Dendritic cell treated with granulocyte-macrophage colony-stimulating factor and Interleukin-4, amounts not matched to agents 40 ng/mL and 50 ng/mL, for 4 days (primary cell): ENCODE measurements around the gene FAM171A1.
"Not testable (repeated sequence)": the region's sequence is repeated elsewhere in the genome, so short reads cannot be mapped to it uniquely, and the experiment has no call there.

Experiments used
- H3K27ac Mint-ChIP-seq: one replicate; pipeline ENCODE4 v1.8.0; 2022; ENCODE audit warnings: mild to moderate bottlenecking, mixed read lengths
- H3K27me3 Mint-ChIP-seq: one replicate; pipeline ENCODE4 v1.8.0; 2022; ENCODE audit warnings: mild to moderate bottlenecking, mixed read lengths
- H3K36me3 Mint-ChIP-seq: one replicate; pipeline ENCODE4 v1.8.0; 2022; ENCODE audit warnings: low read depth, mixed read lengths
- H3K4me1 Mint-ChIP-seq: one replicate; pipeline ENCODE4 v1.8.0; 2022; ENCODE audit warnings: low read depth, mixed read lengths
- H3K4me3 Mint-ChIP-seq: one replicate; pipeline ENCODE4 v1.8.0; 2022; ENCODE audit warnings: mild to moderate bottlenecking, moderate library complexity, mixed read lengths
- H3K9me3 Mint-ChIP-seq: one replicate; pipeline ENCODE4 v1.8.0; 2022; ENCODE audit warnings: mixed read lengths
- intact Hi-C: fragments of 100-400 bp; cut with micrococcal nuclease; formaldehyde crosslinking; loops from one replicate; pipeline ENCODE4 v1.15.0; 2022

Gene FAM171A1

GRCh38 chr10:15290671-15291070 lies 80.4 kb downstream of the FAM171A1 start:
- intact Hi-C loops: no loop called here
- H3K4me1 Mint-ChIP-seq: peaks cover 21% of the 10 kb centered on the region
- H3K9me3 Mint-ChIP-seq: no peaks in the 10 kb centered on the region
- no peak overlapping the region for H3K4me3 Mint-ChIP-seq
- H3K27me3 Mint-ChIP-seq: peaks cover 1% of the 10 kb centered on the region
- no peaks in the 10 kb centered on the region for H3K36me3 Mint-ChIP-seq
- no peak overlapping the region for H3K27ac Mint-ChIP-seq

GRCh38 chr10:15290150-15290549 lies 80.9 kb downstream of the FAM171A1 start:
- intact Hi-C loops: no loop called here
- H3K36me3 Mint-ChIP-seq: no peaks in the 10 kb centered on the region
- no peak overlapping the region for H3K4me3 Mint-ChIP-seq
- H3K27ac Mint-ChIP-seq: no peak overlapping the region
- no peaks in the 10 kb centered on the region for H3K9me3 Mint-ChIP-seq
- peaks cover 1% of the 10 kb centered on the region for H3K27me3 Mint-ChIP-seq
- H3K4me1 Mint-ChIP-seq: peaks cover 16% of the 10 kb centered on the region

- Mint-ChIP-seq H3K27me3 (peaks cover 3% of the 10 kb centered on the region), H3K27ac (no peak overlapping the region), H3K4me3 (no peak overlapping the region), H3K36me3 (no peaks in the 10 kb centered on the region), H3K9me3 (no peaks in the 10 kb centered on the region), H3K4me1 (no peaks in the 10 kb centered on the region)
- intact Hi-C loops: no loop called here
These were observed 90.1 kb downstream of the FAM171A1 start for GRCh38 chr10:15280974-15281373.

GRCh38 chr10:15280462-15280861 lies 90.6 kb downstream of the FAM171A1 start:
- Mint-ChIP-seq H3K4me1 (no peaks in the 10 kb centered on the region), H3K27me3 (peaks cover 3% of the 10 kb centered on the region), H3K36me3 (no peaks in the 10 kb centered on the region), H3K27ac (no peak overlapping the region), H3K9me3 (no peaks in the 10 kb centered on the region), H3K4me3 (no peak overlapping the region)
- intact Hi-C loops: no loop called here

GRCh38 chr10:15279236-15279635 lies 91.9 kb downstream of the FAM171A1 start:
- no peaks in the 10 kb centered on the region for H3K4me1 Mint-ChIP-seq
- H3K27me3 Mint-ChIP-seq: no peaks in the 10 kb centered on the region
- no peak overlapping the region for H3K4me3 Mint-ChIP-seq
- no peak overlapping the region for H3K27ac Mint-ChIP-seq
- intact Hi-C loops: no loop called here
- no peaks in the 10 kb centered on the region for H3K9me3 Mint-ChIP-seq
- H3K36me3 Mint-ChIP-seq: no peaks in the 10 kb centered on the region

- H3K36me3 Mint-ChIP-seq: no peaks in the 10 kb centered on the region
- no peak overlapping the region for H3K4me3 Mint-ChIP-seq
- H3K27ac Mint-ChIP-seq: no peak overlapping the region
- no peaks in the 10 kb centered on the region for H3K9me3 Mint-ChIP-seq
- no peaks in the 10 kb centered on the region for H3K4me1 Mint-ChIP-seq
- no peaks in the 10 kb centered on the region for H3K27me3 Mint-ChIP-seq
- intact Hi-C loops: no loop called here
These were observed 92.3 kb downstream of the FAM171A1 start for GRCh38 chr10:15278786-15279185.

GRCh38 chr10:15276039-15276438 lies 95.0 kb downstream of the FAM171A1 start:
- H3K4me3 Mint-ChIP-seq, H3K27ac Mint-ChIP-seq, H3K36me3 Mint-ChIP-seq, intact Hi-C loops, H3K27me3 Mint-ChIP-seq, H3K4me1 Mint-ChIP-seq, H3K9me3 Mint-ChIP-seq: not testable (repeated sequence)

GRCh38 chr10:15269838-15270237 lies 101.3 kb downstream of the FAM171A1 start:
- H3K9me3 Mint-ChIP-seq, intact Hi-C loops, H3K27ac Mint-ChIP-seq, H3K4me1 Mint-ChIP-seq, H3K27me3 Mint-ChIP-seq, H3K36me3 Mint-ChIP-seq, H3K4me3 Mint-ChIP-seq: not testable (repeated sequence)

- Mint-ChIP-seq H3K4me1 (no peaks in the 10 kb centered on the region), H3K4me3 (no peak overlapping the region), H3K9me3 (peaks cover 8% of the 10 kb centered on the region), H3K36me3 (no peaks in the 10 kb centered on the region), H3K27ac (no peak overlapping the region), H3K27me3 (no peaks in the 10 kb centered on the region)
- intact Hi-C loops: no loop called here
These were observed 103.6 kb downstream of the FAM171A1 start for GRCh38 chr10:15267496-15267895.

GRCh38 chr10:15266117-15266516 lies 105.0 kb downstream of the FAM171A1 start:
- intact Hi-C loops: no loop called here
- peaks cover 8% of the 10 kb centered on the region for H3K9me3 Mint-ChIP-seq
- no peak overlapping the region for H3K27ac Mint-ChIP-seq
- H3K4me3 Mint-ChIP-seq: no peak overlapping the region
- no peaks in the 10 kb centered on the region for H3K27me3 Mint-ChIP-seq
- H3K4me1 Mint-ChIP-seq: no peaks in the 10 kb centered on the region
- no peaks in the 10 kb centered on the region for H3K36me3 Mint-ChIP-seq

- Mint-ChIP-seq H3K4me3 (no peak overlapping the region), H3K4me1 (no peaks in the 10 kb centered on the region), H3K27ac (no peak overlapping the region), H3K9me3 (peaks cover 8% of the 10 kb centered on the region), H3K36me3 (no peaks in the 10 kb centered on the region), H3K27me3 (no peaks in the 10 kb centered on the region)
- intact Hi-C loops: no loop called here
These were observed 105.5 kb downstream of the FAM171A1 start for GRCh38 chr10:15265558-15265957.

GRCh38 chr10:15265056-15265455 lies 106.0 kb downstream of the FAM171A1 start:
- H3K36me3 Mint-ChIP-seq: no peaks in the 10 kb centered on the region

GRCh38 chr10:15263657-15264323 lies 107.3 kb downstream of the FAM171A1 start:
- H3K36me3 Mint-ChIP-seq: no peaks in the 10 kb centered on the region
- intact Hi-C loops: no loop called here
- H3K27me3 Mint-ChIP-seq: no peaks in the 10 kb centered on the region
- no peaks in the 10 kb centered on the region for H3K9me3 Mint-ChIP-seq
- no peak overlapping the region for H3K4me3 Mint-ChIP-seq
- no peak overlapping the region for H3K27ac Mint-ChIP-seq
- no peaks in the 10 kb centered on the region for H3K4me1 Mint-ChIP-seq

More at GRCh38 chr10:15265056-15265455, 106.0 kb downstream of the FAM171A1 start:
- no peak overlapping the region for H3K27ac Mint-ChIP-seq
- no peaks in the 10 kb centered on the region for H3K4me1 Mint-ChIP-seq
- intact Hi-C loops: no loop called here
- H3K9me3 Mint-ChIP-seq: peaks cover 8% of the 10 kb centered on the region
- no peak overlapping the region for H3K4me3 Mint-ChIP-seq
- H3K27me3 Mint-ChIP-seq: no peaks in the 10 kb centered on the region

- Mint-ChIP-seq H3K36me3 (no peaks in the 10 kb centered on the region), H3K27ac (no peak overlapping the region), H3K4me1 (no peaks in the 10 kb centered on the region), H3K27me3 (no peaks in the 10 kb centered on the region), H3K9me3 (no peaks in the 10 kb centered on the region), H3K4me3 (no peak overlapping the region)
- intact Hi-C loops: no loop called here
These were observed 108.9 kb downstream of the FAM171A1 start for GRCh38 chr10:15262036-15262713.

- no peaks in the 10 kb centered on the region for H3K9me3 Mint-ChIP-seq
- H3K4me1 Mint-ChIP-seq: peaks cover 4% of the 10 kb centered on the region
- H3K4me3 Mint-ChIP-seq: no peak overlapping the region
- H3K27ac Mint-ChIP-seq: no peak overlapping the region
- peaks cover 2% of the 10 kb centered on the region for H3K27me3 Mint-ChIP-seq
- intact Hi-C loops: no loop called here
- H3K36me3 Mint-ChIP-seq: no peaks in the 10 kb centered on the region
These were observed 112.0 kb downstream of the FAM171A1 start for GRCh38 chr10:15259136-15259535.
